HL-60 (cell line): ENCODE measurements around the gene UGT1A4.

Experiments used
- DNase-seq, 2 experiments: peaks; one replicate each; pipeline ENCODE4 v3.0.0-alpha.2; 2010 to 2020; ENCODE audit warnings: low read depth in 1 of 2, low spot score in 1 of 2
- H3K27ac ChIP-seq: fragments of 250-450 bp; sonication (Bioruptor Pico); replicated peaks from 2 replicates; pipeline ENCODE4 v1.5.1; 2020; ENCODE audit warnings: mild to moderate bottlenecking, moderate library complexity
- H3K27me3 ChIP-seq: fragments of 250-450 bp; sonication (Bioruptor Pico); 2 replicates; pipeline ENCODE4 v1.5.1; 2021; ENCODE audit warnings: mild to moderate bottlenecking, moderate library complexity; ENCODE audit not compliant: insufficient read depth, poor library complexity, severe bottlenecking
- H3K4me3 ChIP-seq: replicated peaks from 2 replicates; pipeline ENCODE4 v1.5.1; 2011; ENCODE audit warnings: mild to moderate bottlenecking, control low read depth, low read length; ENCODE audit not compliant: insufficient read depth
- GABPA ChIP-seq: IDR thresholded peaks from 2 replicates; pipeline ENCODE4 v1.6.1; 2012; ENCODE audit warnings: low read depth
- POLR2AphosphoS5 ChIP-seq: IDR thresholded peaks from 2 replicates; pipeline ENCODE4 v1.6.1; 2012; ENCODE audit warnings: low read depth
- SPI1 ChIP-seq: IDR thresholded peaks from 2 replicates; pipeline ENCODE4 v1.6.1; 2012; ENCODE audit warnings: low read depth, mild to moderate bottlenecking, borderline replicate concordance
- TF ChIP-seq, protein P1 (sequence below): IDR thresholded peaks from 2 replicates; pipeline ENCODE4 v1.6.1; 2012; ENCODE audit warnings: low read depth; ENCODE audit not compliant: insufficient replicate concordance
- TF ChIP-seq, protein P2 (sequence below): IDR thresholded peaks from one replicate; pipeline ENCODE4 v1.5.1; 2011; ENCODE audit warnings: low read length, control low read depth, inconsistent platforms; ENCODE audit not compliant: insufficient read depth

The UGT1A4 gene

DNA sequence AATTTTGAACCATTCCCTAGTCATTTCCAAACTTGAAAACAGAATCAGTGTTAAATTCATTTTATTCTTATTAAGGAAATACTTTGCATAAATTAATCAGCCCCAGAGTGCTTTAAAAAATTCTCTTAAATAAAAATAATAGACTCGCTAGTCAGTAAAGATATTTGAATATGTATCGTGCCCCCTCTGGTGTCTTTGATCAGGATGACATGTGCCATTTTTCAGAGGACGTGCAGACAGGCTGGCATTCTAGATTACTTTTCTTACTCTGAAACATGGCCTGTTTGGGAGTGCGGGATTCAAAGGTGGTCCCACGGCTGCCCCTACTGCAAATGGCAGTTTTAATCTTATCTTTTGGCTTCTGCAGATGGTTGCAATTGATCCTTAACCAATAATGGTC, 54.0 kb downstream of the UGT1A4 start:
- no peak for TF ChIP-seq GABPA
- TF ChIP-seq POLR2AphosphoS5 = no peak
- TF ChIP-seq, protein P1, sequence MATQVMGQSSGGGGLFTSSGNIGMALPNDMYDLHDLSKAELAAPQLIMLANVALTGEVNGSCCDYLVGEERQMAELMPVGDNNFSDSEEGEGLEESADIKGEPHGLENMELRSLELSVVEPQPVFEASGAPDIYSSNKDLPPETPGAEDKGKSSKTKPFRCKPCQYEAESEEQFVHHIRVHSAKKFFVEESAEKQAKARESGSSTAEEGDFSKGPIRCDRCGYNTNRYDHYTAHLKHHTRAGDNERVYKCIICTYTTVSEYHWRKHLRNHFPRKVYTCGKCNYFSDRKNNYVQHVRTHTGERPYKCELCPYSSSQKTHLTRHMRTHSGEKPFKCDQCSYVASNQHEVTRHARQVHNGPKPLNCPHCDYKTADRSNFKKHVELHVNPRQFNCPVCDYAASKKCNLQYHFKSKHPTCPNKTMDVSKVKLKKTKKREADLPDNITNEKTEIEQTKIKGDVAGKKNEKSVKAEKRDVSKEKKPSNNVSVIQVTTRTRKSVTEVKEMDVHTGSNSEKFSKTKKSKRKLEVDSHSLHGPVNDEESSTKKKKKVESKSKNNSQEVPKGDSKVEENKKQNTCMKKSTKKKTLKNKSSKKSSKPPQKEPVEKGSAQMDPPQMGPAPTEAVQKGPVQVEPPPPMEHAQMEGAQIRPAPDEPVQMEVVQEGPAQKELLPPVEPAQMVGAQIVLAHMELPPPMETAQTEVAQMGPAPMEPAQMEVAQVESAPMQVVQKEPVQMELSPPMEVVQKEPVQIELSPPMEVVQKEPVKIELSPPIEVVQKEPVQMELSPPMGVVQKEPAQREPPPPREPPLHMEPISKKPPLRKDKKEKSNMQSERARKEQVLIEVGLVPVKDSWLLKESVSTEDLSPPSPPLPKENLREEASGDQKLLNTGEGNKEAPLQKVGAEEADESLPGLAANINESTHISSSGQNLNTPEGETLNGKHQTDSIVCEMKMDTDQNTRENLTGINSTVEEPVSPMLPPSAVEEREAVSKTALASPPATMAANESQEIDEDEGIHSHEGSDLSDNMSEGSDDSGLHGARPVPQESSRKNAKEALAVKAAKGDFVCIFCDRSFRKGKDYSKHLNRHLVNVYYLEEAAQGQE = no peak
- TF ChIP-seq, protein P2, sequence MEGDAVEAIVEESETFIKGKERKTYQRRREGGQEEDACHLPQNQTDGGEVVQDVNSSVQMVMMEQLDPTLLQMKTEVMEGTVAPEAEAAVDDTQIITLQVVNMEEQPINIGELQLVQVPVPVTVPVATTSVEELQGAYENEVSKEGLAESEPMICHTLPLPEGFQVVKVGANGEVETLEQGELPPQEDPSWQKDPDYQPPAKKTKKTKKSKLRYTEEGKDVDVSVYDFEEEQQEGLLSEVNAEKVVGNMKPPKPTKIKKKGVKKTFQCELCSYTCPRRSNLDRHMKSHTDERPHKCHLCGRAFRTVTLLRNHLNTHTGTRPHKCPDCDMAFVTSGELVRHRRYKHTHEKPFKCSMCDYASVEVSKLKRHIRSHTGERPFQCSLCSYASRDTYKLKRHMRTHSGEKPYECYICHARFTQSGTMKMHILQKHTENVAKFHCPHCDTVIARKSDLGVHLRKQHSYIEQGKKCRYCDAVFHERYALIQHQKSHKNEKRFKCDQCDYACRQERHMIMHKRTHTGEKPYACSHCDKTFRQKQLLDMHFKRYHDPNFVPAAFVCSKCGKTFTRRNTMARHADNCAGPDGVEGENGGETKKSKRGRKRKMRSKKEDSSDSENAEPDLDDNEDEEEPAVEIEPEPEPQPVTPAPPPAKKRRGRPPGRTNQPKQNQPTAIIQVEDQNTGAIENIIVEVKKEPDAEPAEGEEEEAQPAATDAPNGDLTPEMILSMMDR = no peak
- TF ChIP-seq SPI1 = no peak
- H3K27ac ChIP-seq = no peak overlapping the region
- DNase-seq = no peak
- H3K27me3 ChIP-seq = no peaks in the 10 kb centered on the region
- no peak overlapping the region for H3K4me3 ChIP-seq

DNA sequence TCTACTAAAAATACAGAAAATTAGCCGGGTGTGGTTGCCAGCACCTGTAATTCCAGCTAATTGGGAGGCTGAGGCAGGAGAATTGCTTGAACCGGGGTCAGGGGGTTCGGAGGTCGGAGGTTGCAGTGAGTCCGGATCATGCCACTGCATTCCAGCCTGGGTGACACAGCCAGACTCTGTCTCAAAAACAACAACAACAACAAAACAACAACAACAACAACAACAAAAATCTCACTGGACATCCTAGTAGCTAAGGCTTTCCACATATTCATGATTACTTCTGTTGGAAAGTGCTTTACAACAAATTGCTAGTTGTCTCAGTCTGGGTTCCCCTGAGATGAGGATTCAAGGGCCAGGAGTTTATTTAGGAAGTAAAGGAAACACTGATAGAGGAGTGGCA, 55.3 kb downstream of the UGT1A4 start:
- H3K4me3 ChIP-seq = no peak overlapping the region
- TF ChIP-seq GABPA = no peak
- TF ChIP-seq, protein P1 = no peak
- TF ChIP-seq, protein P2 = no peak
- no peak for TF ChIP-seq POLR2AphosphoS5
- TF ChIP-seq SPI1 = no peak
- DNase-seq = no peak
- no peaks in the 10 kb centered on the region for H3K27me3 ChIP-seq
- H3K27ac ChIP-seq = no peak overlapping the region

DNA sequence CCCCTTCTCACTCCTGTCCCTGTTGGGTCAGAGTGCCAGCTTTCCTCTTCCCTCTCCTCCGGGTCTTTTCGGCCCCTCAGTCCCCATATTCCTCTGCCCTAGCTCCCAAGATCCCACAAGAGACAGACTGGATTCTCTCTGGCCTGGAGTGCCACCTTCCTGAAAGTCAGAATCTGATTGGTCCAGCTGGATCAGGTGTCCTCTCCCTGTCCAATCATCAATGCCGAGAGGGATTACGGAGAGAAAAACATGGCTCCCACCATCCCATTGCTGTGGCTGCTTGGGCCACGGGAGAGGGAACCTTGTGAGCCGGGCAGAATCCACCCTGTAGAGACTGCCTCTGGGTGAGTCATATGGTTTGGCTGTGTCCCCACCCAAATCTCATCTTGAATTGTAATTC, 56.9 kb downstream of the UGT1A4 start:
- no peaks in the 10 kb centered on the region for H3K27me3 ChIP-seq
- H3K4me3 ChIP-seq = no peak overlapping the region
- H3K27ac ChIP-seq = no peak overlapping the region
- TF ChIP-seq, protein P2 = no peak
- TF ChIP-seq, protein P1 = no peak
- no peak for TF ChIP-seq GABPA
- no peak for TF ChIP-seq SPI1
- no peak for TF ChIP-seq POLR2AphosphoS5
- DNase-seq = no peak
